OCI-LY7 (cell line): ENCODE data around the gene PTPRE.

ENCODE experiments used
- CTCF ChIP-seq: fragments of 200-600 bp; sonication (generic); conservative IDR thresholded peaks from 2 replicates; pipeline ENCODE4 v1.5.1; 2014; ENCODE audit warnings: mild to moderate bottlenecking, antibody characterized with exemption, low read length, moderate library complexity, mixed read lengths
- EZH2phosphoT487 ChIP-seq: fragments of 200-600 bp; sonication (generic); IDR thresholded peaks from 2 replicates; pipeline ENCODE4 v1.6.1; 2018; ENCODE audit warnings: low read depth, borderline replicate concordance, mild to moderate bottlenecking, mixed run types, antibody characterized with exemption, low read length, moderate library complexity, mixed read lengths

- TF ChIP-seq CTCF, result no peak
- no peak for TF ChIP-seq EZH2phosphoT487
These were observed 21.3 kb downstream of the PTPRE start for GRCh38 chr10:127928021-127928806.
